ENCODE results near the gene NT5M. TPM values are rescaled to one million over a fixed set of nuclear protein-coding genes. Genes with fewer than 3 reads are reported as not detected.
A peak's percentile ranks its signal among the peaks of the same experiment; 100 is the strongest.

Gene NT5M
- total and polyA plus RNA-seq, 4 donors: 4.1 to 18.2 (median 11.6) TPM

DNA sequence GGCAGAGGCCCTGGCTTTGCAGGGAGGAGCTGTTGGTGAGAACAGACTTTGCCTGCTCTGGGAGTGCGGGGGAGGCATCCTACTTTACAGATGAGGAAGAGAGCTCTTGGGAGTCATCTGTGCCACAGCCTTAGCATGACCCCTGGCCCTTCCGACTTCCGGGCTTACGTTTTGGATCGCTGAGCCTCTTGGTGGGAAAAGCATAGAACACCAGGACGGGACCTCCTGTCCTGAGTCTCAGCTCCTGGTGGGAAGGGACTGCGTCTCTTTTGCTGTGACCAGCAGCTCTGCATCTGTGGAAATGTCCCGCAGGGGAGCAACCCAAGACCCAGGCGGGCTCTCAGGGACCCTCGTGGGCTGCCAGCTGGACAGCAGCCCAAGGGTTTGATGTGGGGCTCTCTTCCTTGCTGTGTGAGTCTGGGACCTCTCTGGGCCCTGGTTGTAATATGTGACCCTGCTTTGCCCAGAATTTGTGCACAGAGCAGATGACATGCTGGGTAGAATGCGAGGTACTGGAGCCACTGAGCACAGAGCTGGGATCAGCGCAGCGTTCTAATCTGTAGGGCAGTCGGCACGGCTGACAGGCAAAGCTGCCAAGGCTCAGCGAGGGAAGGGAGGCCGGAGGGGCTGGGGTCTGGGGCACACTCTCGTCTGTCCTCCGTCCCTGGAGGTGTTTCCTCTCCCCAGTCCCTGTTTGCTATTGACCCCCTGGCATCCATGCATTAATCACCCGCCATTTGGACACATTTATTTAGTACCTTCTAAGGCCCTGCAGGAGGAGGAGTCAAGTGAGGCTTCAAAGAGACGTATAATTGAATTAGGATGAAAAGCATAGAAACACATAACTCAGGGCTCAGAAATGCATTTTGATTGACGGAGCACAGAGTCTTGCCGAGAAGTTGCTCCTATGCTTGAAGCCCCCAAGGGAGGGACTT, 64.0 kb downstream of the NT5M start:
- DNase-seq (ENCODE audit: low read depth in 4 of 6, low spot score in 6 of 6): no peak
- no peaks in the 10 kb centered on the region for H3K36me3 ChIP-seq (ENCODE audit: control insufficient read depth, insufficient read depth, low read length)

DNA sequence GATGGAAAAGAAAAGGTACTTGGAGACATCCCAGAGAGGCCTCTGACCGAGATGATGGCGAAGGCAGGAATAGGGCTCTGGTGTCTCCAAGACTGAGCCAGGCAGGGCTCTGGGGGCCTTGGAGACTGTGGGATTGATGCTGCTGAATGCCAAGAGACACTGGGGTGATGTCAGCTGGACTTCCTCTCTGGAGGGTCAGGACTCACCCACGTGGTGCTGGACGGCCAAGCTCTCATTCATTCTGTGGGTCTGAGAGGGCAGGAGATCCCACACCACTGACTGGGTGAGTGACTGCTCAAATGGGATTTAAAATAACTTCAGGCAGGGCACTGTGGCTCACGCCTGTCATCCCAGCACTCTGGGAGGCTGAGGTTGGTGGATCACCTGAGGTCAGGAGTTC, 64.8 kb downstream of the NT5M start:
- Histone ChIP-seq H3K4me3 (ENCODE audit: low read depth, low read length) (no peak overlapping the region), H3K4me1 (ENCODE audit: control insufficient read depth, insufficient read depth, low read length) (peaks cover 9% of the 10 kb centered on the region), H3K27me3 (ENCODE audit: control insufficient read depth, insufficient read depth, low read length) (no peaks in the 10 kb centered on the region), H3K9me3 (ENCODE audit: control insufficient read depth, insufficient read depth, low read length) (no peaks in the 10 kb centered on the region), H3K27ac (ENCODE audit: low read depth, low read length) (no peak overlapping the region), H3K36me3 (ENCODE audit: control insufficient read depth, insufficient read depth, low read length) (no peaks in the 10 kb centered on the region)
- 72% methylated on average over 3 of the region's 5 CpGs for WGBS (ENCODE audit: insufficient coverage)
- DNase-seq (ENCODE audit: low read depth in 4 of 6, low spot score in 6 of 6): no peak

More for the DNA sequence above, 64.0 kb downstream of the NT5M start:
- Histone ChIP-seq H3K4me3 (ENCODE audit: low read depth, low read length) (no peak overlapping the region), H3K9me3 (ENCODE audit: control insufficient read depth, insufficient read depth, low read length) (no peaks in the 10 kb centered on the region), H3K4me1 (ENCODE audit: control insufficient read depth, insufficient read depth, low read length) (peaks cover 9% of the 10 kb centered on the region), H3K27me3 (ENCODE audit: control insufficient read depth, insufficient read depth, low read length) (no peaks in the 10 kb centered on the region), H3K27ac (ENCODE audit: low read depth, low read length) (no peak overlapping the region)
- 60% methylated on average over 19 of the region's 23 CpGs for WGBS (ENCODE audit: insufficient coverage)

DNA sequence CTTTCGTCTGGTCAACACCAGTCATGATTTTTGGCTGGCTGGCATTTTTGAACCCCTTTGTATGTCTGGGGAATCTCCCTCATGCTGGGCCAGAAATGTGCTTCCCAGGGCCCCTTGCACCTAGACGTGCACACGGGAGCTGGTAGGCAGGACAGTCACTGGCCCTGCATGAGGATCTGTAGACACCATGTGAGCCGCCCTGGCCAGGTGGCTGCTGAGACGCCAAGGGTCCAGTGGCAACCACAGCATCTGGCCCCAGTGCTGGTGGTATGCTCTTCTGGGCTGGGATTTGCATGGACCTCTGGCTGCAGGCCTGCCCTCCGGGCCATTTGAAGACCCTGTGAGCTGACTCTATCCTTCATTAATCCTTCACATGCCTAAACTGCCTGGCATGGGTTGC, 67.5 kb downstream of the NT5M start:
- Histone ChIP-seq H3K27me3 (ENCODE audit: control insufficient read depth, insufficient read depth, low read length) (no peaks in the 10 kb centered on the region), H3K9me3 (ENCODE audit: control insufficient read depth, insufficient read depth, low read length) (no peaks in the 10 kb centered on the region), H3K36me3 (ENCODE audit: control insufficient read depth, insufficient read depth, low read length) (no peaks in the 10 kb centered on the region), H3K4me3 (ENCODE audit: low read depth, low read length) (no peak overlapping the region), H3K4me1 (ENCODE audit: control insufficient read depth, insufficient read depth, low read length) (no peaks in the 10 kb centered on the region), H3K27ac (ENCODE audit: low read depth, low read length) (no peak overlapping the region)
- DNase-seq (ENCODE audit: low read depth in 4 of 6, low spot score in 6 of 6): no peak
- WGBS (ENCODE audit: insufficient coverage): 94% methylated on average over 6 of the region's 6 CpGs

DNA sequence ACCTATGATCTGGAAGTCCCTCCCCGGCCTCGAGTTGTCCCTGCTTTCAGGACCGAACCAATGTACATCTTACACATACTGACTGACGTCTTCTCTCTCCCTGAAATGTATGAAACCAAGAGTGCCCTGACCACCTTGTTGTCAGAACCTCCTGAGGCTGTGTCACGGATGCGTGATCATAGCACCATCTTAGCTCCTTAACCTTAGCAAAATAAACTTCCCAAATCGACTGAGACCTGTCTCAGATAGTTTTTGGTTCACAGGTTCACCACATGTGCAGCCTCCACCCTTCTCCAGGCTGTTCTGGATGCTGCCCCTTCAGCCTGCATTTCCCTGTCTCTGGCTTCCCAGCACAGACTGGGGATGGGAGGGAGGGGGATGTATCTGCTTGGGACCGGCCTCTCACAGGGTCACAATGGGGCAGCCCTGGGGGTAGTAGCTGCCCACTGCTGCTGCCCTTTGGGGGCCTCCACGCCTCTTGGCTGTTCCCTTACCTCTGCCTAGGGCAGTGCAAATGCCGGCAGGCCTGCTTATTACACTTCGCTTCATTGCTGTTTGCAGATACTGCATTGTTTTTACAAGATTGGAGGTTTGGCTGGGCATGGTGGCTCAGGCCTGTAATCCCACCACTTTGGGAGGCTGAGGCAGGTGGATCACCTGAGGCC, 69.8 kb downstream of the NT5M start:
- 78% methylated on average over 11 of the region's 11 CpGs for WGBS (ENCODE audit: insufficient coverage)
- no peak for DNase-seq (ENCODE audit: low read depth in 4 of 6, low spot score in 6 of 6)
- no peak overlapping the region for H3K27ac ChIP-seq (ENCODE audit: low read depth, low read length)
- no peaks in the 10 kb centered on the region for H3K27me3 ChIP-seq (ENCODE audit: control insufficient read depth, insufficient read depth, low read length)
- H3K4me3 ChIP-seq (ENCODE audit: low read depth, low read length): no peak overlapping the region
- H3K9me3 ChIP-seq (ENCODE audit: control insufficient read depth, insufficient read depth, low read length): no peaks in the 10 kb centered on the region
- peaks cover 5% of the 10 kb centered on the region for H3K4me1 ChIP-seq (ENCODE audit: control insufficient read depth, insufficient read depth, low read length)
- no peaks in the 10 kb centered on the region for H3K36me3 ChIP-seq (ENCODE audit: control insufficient read depth, insufficient read depth, low read length)

DNA sequence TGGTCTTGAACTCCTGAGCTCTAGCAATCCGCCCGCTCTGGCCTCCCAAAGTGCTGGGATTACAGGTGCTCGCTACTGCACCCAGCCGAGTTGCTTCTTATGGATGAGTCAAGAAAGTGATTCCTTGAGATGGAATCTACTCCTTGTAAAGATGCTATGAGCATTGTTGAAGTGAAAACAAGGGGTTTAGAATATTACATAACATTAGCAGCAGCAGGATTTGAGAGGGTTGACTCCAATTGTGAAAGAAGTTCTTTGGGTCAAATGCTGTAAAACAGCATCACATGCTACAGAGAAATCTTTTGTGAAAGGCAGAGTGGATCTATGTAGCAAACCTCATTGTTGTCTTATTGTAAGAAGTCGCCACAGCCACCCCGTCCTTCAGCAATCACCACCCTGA, 72.7 kb downstream of the NT5M start:
- Histone ChIP-seq H3K4me1 (ENCODE audit: control insufficient read depth, insufficient read depth, low read length) (peaks cover 25% of the 10 kb centered on the region), H3K27me3 (ENCODE audit: control insufficient read depth, insufficient read depth, low read length) (peaks cover 2% of the 10 kb centered on the region), H3K4me3 (ENCODE audit: low read depth, low read length) (no peak overlapping the region), H3K36me3 (ENCODE audit: control insufficient read depth, insufficient read depth, low read length) (no peaks in the 10 kb centered on the region), H3K27ac (ENCODE audit: low read depth, low read length) (no peak overlapping the region), H3K9me3 (ENCODE audit: control insufficient read depth, insufficient read depth, low read length) (no peaks in the 10 kb centered on the region)
- no peak for DNase-seq (ENCODE audit: low read depth in 4 of 6, low spot score in 6 of 6)
- 86% methylated on average over 2 of the region's 6 CpGs for WGBS (ENCODE audit: insufficient coverage)

DNA sequence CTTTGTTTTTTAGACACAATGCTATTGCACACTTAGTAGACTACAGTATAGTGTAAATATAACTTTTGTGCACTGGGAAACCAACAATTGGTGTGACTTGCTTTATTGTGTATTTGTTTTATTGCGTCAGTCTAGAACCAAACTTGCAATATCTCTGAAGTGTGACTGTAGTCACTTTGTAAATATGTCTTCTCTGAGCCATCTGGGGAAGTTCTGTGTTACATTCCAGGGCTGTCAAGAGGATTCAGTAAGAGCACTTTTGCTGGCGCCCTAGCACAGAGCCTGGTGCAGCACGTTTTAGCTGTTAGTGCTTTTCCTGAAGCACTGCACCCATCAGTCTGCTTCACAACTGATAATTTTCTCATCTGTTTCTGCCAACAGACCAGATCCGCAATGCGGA, 73.2 kb downstream of the NT5M start:
- WGBS (ENCODE audit: insufficient coverage): 82% methylated on average over 3 of the region's 5 CpGs
- H3K36me3 ChIP-seq (ENCODE audit: control insufficient read depth, insufficient read depth, low read length): no peaks in the 10 kb centered on the region
- no peak overlapping the region for H3K4me3 ChIP-seq (ENCODE audit: low read depth, low read length)
- H3K27me3 ChIP-seq (ENCODE audit: control insufficient read depth, insufficient read depth, low read length): peaks cover 2% of the 10 kb centered on the region
- no peaks in the 10 kb centered on the region for H3K9me3 ChIP-seq (ENCODE audit: control insufficient read depth, insufficient read depth, low read length)
- DNase-seq (ENCODE audit: low read depth in 4 of 6, low spot score in 6 of 6): peak in 1 of 6 donors; percentile 71
- H3K4me1 ChIP-seq (ENCODE audit: control insufficient read depth, insufficient read depth, low read length): peaks cover 30% of the 10 kb centered on the region
- H3K27ac ChIP-seq (ENCODE audit: low read depth, low read length): no peak overlapping the region

DNA sequence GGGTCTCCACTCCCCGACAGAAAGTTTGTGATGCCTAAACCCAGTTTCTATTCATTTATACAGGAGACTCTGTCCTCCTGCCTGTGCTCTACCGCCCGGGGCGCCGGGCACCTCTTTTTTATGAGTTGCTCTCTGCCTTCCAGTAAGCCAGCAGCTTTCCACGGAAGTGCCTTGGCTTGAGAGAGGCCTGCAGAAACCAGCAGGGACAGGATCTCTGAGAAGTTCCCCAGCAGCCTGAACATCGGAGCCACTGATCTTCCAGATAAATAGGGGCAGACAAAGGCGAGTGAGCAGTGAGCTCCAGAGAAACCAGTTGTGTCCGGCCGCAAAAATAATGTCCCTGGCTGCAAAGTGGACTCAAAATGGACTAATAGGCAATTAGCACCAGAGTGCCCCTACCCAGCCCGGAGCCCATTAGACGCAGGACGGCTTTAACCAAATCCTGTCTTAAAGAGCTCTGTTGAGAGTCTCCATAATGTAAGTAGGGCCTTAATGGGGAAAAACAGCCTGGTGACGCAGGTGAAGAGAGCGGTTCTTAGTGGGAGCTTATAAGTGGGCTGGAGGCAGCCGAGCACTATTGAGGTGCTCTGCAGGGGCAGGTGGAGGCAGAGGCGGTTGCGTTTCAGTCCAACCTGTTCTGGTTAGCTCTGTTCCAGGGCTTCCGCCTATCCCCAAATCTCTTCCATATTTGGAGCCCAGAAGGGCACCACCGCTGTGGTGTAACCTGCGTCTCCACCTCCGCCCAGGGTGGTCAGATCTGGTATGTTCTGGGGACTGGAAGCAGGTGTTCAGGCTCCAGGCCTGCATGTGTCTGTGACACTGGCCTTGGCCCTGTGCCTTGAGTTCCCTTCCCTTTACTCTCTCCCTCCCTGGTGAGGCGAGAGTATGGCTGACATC, 74.1 kb downstream of the NT5M start:
- 82% methylated on average over 18 of the region's 23 CpGs for WGBS (ENCODE audit: insufficient coverage)
- Histone ChIP-seq H3K27me3 (ENCODE audit: control insufficient read depth, insufficient read depth, low read length) (peaks cover 2% of the 10 kb centered on the region), H3K9me3 (ENCODE audit: control insufficient read depth, insufficient read depth, low read length) (no peaks in the 10 kb centered on the region), H3K27ac (ENCODE audit: low read depth, low read length) (no peak overlapping the region), H3K4me1 (ENCODE audit: control insufficient read depth, insufficient read depth, low read length) (peaks cover 30% of the 10 kb centered on the region), H3K36me3 (ENCODE audit: control insufficient read depth, insufficient read depth, low read length) (no peaks in the 10 kb centered on the region), H3K4me3 (ENCODE audit: low read depth, low read length) (no peak overlapping the region)
- no peak for DNase-seq (ENCODE audit: low read depth in 4 of 6, low spot score in 6 of 6)

DNA sequence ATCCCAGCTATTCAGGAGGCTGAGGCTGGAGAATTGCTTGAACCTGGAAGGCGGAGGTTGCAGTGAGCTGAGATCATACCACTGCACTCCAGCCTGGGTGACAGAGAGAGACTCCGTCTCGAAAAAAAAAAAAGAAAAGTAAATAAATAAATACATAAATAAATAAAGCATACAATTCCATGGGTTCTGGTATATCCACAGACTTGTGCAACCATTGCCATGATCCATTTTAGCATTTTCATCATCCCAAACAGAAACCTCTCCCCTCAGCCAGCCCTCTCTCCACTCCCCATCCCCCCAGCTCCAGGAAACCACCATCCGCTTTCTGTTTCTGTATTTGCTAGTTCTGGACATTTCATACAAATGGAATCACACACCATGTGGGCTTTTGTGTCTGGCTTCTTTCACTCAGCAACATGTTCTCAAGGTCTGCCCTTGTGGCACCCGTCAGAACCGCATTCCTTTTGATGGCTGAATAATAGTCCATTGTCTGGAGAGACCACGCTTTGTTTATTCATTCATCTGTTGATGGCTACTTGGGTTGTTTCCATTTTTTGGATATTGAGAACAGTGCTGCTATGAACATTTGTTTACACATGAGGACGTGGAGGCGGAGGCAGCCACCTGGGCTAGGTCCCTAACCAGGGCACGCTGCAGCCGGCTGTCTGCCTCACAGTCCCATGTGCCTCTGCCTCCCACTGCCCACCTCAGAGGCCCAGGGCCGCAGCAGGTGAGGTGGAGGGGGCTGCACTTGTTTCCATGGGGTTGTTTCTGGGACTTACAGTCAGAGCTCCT, 76.2 kb downstream of the NT5M start:
- Histone ChIP-seq H3K36me3 (ENCODE audit: control insufficient read depth, insufficient read depth, low read length) (no peaks in the 10 kb centered on the region), H3K9me3 (ENCODE audit: control insufficient read depth, insufficient read depth, low read length) (no peaks in the 10 kb centered on the region), H3K27ac (ENCODE audit: low read depth, low read length) (no peak overlapping the region), H3K27me3 (ENCODE audit: control insufficient read depth, insufficient read depth, low read length) (peaks cover 2% of the 10 kb centered on the region), H3K4me3 (ENCODE audit: low read depth, low read length) (no peak overlapping the region), H3K4me1 (ENCODE audit: control insufficient read depth, insufficient read depth, low read length) (peaks cover 33% of the 10 kb centered on the region)
- no peak for DNase-seq (ENCODE audit: low read depth in 4 of 6, low spot score in 6 of 6)
- 70% methylated on average over 3 of the region's 12 CpGs for WGBS (ENCODE audit: insufficient coverage)
